K562 (cell line): Measurements from ENCODE around the gene UQCRH.

Experiments
- FOXM1 ChIP-seq, 2 experiments: fragments of 450-650 bp in 1 of 2; sonication (generic) in 1 of 2; formaldehyde crosslinking in 1 of 2; IDR thresholded peaks; 2 replicates each; pipeline versions ENCODE4 v1.6.1 to v1.9.0; 2017 to 2022; ENCODE audit warnings: low read depth in 2 of 2, mild to moderate bottlenecking in 2 of 2, missing genetic modification reagents in 1 of 2, moderate library complexity in 1 of 2
- WHSC1 ChIP-seq: IDR thresholded peaks from one replicate; pipeline ENCODE4 v1.6.1; 2012; ENCODE audit warnings: low read length, control low read depth, inconsistent platforms
- ZKSCAN3 ChIP-seq: fragments of 250-450 bp; sonication (Bioruptor Pico); IDR thresholded peaks from 2 replicates; pipeline ENCODE4 v1.4.0; 2020

- no peak for TF ChIP-seq ZKSCAN3 (CRISPR knock-in tag)
- no peak for TF ChIP-seq FOXM1 (IDR thresholded peaks at IDR 0.05; ENCODE audit: low read depth)
- TF ChIP-seq FOXM1 (CRISPR knock-in tag; IDR thresholded peaks at IDR 0.05; ENCODE audit: low read depth), result no peak
- TF ChIP-seq WHSC1, result no peak
These were observed 401 bp downstream of the UQCRH start for GRCh38 chr1:46303872-46304326.
